GM19023 (cell line): ENCODE data around the gene RYR2.
"Not testable (repeated sequence)": the region's sequence is repeated elsewhere in the genome, so short reads cannot be mapped to it uniquely, and the experiment has no call there.

Experiments used
- ATAC-seq: cut with Tn5 transposase; IDR thresholded peaks from one replicate; pipeline ENCODE4 v1.9.1; 2021; ENCODE audit warnings: mild to moderate bottlenecking, moderate library complexity; ENCODE audit not compliant: unreplicated experiment

Gene RYR2

GRCh38 chr1:237138551-237138950, 96.6 kb downstream of the RYR2 start:
- no peak for ATAC-seq

DNA sequence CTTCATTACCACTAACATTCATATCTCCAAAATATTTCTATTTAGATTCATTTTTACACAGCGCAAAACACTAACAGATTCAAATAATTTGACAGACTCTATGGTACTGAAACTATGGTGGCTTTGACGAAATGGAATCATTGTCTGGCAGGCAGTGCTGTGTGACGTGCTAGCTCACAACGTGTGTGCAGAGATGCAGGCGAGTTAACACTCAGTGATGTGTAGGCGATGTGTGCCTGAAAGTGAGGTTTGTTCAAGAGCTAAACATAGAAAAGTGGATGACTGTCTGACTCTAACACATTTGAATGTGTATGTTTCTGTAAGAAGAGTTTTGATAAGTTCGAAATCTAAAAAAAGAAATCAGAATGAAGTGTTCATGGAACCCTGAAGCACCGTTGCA, 97.7 kb downstream of the RYR2 start:
- no peak for ATAC-seq

GRCh38 chr1:237140986-237141385, 99.0 kb downstream of the RYR2 start:
- no peak for ATAC-seq

GRCh38 chr1:237141502-237141901, 99.5 kb downstream of the RYR2 start:
- ATAC-seq = no peak

GRCh38 chr1:237145379-237146135, 103.6 kb downstream of the RYR2 start:
- ATAC-seq = no peak

DNA sequence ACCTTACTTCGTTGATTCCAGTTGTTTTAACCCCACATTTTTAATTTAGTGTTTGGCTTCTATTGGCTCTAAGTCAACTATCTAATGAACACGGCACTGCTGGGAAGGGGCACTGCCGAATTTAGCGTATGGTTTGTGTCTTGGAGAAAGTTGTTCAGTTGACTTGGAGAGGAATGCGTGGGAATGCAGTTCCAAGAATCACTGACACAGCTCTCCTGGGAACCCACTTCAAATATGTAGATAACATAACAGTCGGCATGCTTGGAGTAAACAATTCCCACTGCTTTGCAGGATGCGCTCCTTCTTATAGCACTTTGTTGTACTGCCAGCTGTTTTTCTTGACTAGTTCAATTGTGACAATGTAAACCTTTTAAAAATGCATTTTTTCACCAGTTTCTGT, 104.3 kb downstream of the RYR2 start:
- ATAC-seq = no peak

DNA sequence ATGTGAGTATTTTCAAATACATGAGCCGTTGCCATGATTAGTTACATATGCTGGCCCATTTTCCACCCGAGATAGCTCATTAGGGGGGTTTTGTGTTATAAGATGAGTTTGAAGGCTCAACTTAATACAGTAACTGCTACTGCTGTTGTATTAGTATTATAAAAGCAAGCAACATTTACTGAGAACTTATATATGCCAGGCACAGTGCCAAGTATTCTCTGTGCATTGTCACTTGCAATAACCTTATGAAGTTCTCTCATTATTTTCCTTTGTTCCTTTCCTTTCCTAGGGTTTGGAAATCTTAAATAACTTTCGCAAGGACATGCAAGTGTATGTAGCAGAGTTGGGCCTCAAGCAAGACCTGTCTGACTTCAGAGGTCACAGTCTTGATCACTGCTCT, 107.9 kb downstream of the RYR2 start:
- ATAC-seq = no peak

GRCh38 chr1:237151979-237152378, 110.0 kb downstream of the RYR2 start:
- not testable (repeated sequence) for ATAC-seq

- ATAC-seq = no peak
These were observed 110.7 kb downstream of the RYR2 start for GRCh38 chr1:237152506-237153335.

DNA sequence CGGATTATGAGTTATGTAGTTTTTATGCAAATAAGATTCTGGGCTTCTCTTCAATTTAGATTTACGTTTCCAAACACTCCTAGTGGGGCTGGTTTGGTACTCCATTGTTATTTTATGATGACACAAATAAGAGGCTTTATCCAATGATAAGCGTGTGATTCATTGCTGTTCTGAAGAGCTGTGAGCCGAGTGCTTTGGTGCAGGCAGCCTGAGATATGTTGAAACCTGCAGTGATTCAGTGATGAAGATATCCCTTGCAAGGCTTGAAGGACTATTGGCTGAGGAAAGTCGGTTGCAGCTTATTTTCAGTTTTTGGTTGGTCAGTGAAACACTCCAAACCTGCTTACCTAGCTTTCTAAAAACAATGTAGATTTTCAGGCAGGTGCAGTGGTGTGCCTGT, 112.2 kb downstream of the RYR2 start:
- ATAC-seq = no peak

DNA sequence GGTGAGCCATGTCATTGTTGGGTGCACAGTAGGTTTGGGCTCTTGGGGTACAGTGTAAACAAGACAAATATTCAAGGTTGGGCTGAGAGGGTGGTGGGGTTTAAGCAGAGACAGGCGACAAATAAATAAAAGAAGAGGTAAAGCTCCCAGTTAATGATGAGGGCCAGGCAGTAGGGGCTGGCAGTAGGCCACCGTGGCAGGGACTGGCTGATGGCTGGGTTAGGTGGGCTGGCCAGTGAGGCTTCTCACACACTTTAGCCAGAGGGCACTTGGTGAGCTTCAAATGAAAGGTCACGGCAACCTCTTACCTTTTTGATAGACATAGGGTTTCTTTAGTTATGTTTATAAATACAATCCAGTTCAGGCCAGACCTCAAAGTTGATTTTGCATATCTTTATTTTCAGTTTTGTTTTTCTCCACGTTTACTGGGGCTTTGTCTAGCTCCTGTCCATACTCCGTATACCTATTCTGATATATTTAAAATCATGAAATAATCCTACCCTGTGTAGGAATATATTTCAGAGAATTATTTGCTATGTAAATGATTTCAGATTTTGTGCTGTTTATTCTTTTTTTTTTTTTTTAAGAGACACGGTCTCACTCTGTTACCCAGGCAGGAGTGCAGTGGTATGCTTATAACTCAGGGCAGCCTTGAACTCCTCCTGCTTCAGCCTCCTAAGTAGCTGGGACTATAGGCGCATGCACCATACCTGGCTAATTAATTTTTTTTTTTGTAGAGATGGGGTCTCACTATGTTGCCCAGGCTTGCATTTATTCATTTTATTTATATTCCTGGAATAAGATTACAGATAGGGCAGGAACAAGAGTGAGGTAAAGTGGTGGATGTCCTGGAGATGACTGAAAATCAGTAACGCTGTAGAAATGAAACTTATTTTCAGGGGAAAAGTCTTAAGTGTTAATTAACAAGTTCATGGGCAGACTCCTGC, 122.7 kb downstream of the RYR2 start:
- ATAC-seq = no peak

DNA sequence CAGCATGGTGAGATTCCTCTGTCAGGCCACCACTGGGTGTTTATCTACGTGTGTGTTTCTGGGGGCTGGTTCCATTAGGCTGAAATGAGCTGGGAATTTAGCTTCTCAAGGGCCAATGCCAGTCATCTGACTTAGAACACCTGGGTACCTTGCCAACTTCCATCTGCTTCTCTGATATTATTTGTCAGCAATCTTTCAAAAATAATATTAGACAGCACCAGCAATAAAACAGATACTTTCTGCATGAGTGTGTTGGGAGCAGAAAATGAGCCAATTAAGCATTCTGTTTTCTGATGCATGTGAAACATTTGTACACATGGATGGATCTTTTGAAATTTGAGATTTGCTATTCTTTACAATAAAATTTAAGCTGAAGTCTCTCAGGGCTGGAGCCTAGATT, 124.1 kb downstream of the RYR2 start:
- no peak for ATAC-seq

GRCh38 chr1:237166593-237167101, 124.7 kb downstream of the RYR2 start:
- ATAC-seq = no peak

DNA sequence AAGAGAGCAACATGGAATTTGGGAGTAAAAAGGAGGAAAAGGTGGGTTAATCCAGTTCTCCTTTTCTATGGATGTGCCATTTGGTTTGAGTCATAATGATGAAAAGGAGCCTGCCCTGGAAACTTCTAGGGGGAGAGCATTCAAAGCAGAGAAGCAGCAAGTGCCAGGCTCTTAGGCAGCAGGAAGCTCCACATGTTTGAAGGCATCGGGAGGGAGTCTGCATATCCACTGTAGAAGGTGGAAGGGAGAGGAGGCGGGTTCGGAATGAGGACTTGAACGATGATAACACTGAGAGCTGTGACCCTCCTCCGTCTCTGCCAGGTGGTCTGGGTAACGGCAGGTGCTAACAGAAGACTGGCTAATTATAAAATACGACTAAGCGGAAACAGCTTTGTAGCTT, 128.2 kb downstream of the RYR2 start:
- ATAC-seq = no peak

GRCh38 chr1:237171454-237172117, 129.6 kb downstream of the RYR2 start:
- no peak for ATAC-seq

DNA sequence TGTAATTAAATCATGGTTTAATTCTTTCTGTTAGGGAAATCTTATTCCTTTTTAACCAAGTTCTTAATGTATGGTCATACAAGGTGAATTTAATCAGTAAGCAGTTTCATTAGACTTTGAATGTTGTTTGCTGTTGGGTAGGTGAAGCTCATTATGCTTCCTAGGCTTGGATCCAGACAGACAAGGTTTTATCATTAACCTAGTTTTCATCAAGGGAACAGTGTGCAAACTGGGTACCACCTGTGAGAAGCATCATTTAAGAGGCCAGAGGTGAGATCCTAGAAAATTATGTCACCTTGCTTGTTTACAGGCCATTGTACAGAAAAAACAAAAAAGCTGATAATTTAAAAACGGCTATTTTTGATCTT, 130.1 kb downstream of the RYR2 start:
- no peak for ATAC-seq

DNA sequence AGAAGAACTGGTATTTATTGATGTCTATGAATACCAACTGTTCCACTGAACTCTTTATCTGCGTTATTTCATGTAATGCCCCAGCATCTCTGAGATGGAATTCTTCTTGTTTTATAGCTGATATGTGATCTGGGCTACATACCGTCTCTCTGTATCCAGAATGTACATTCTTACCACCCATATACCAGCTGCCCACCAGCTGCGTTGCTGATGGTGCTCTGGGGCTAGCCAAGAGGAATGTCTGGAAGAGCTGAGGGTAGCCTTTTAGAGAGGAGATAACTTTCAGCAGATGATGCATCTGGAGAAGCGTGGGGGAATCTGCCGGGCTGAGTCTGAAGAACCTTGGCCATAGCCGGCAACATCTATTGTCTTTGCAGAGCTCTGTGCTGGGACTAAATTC, 137.5 kb downstream of the RYR2 start:
- no peak for ATAC-seq

DNA sequence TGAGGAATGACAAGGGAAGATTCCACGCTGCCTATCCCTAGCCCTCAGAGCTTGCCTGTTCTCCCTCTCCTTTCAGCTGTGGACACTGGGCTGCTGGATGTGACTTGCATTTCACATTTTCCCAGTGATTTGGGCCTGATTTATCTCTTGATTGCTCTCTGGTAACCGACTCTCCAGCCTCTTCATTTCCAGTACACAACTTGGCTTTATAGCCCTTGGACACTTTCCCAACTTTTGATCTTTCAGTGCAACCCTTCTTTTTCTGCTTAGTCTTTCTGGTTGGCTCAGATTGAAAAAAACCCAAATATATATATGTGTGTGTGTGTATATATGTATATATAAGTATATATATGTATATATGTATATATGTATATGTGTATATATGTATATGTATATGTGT, 138.3 kb downstream of the RYR2 start:
- no peak for ATAC-seq

DNA sequence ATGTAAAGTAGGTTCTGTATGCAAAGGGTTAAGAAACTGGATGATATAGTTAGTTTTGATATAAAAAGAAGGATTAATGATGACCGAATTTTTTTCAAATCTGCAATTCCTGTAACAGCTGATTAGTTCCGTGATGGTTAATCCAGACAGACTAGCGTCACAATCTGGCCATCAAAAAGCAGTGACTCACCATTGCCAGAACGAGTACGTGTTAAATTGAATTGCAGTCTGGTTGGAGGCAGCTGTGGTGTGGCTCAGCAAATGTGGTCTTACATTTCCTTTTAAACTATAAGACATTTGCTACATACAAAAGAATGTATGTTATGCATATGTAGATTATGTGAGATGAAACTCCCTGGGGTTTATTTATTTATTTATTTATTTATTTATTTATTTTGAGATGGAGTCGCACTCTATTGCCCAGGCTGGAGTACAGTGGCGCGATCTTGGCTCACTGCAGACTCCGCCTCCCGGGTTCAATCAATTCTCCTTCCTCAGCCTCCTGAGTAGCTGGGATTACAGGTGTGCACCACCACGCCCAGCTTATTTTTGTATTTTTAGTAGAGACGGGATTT, 139.8 kb downstream of the RYR2 start:
- no peak for ATAC-seq

DNA sequence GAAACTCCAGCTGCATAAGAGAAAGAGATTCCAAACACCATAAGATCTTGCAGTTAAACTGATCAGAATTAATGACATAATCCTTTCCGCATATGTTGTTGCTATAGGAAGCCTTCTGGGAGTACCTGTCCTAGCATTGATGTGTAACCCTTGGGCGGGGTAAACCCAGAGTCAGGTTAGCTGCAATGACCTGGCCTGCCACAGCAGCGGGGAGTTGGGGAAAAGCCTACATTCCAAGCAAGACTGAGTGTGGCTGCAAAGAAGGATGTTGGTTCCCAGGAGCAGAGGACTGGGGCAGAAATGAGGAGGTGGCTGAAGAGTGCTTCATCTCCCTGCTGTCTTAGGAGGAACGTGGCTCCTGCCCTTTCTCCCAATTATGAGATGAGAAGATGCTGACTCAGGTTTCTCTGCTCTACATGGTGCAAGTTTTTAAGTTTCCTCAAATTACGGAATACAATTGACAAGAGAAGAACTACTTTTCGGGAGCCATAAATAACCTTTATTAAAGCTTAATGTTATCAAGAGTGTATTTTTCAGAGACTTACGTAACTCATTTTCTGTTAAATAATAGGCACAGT, 142.1 kb downstream of the RYR2 start:
- ATAC-seq = no peak
